Measurements from ENCODE around the gene KRTAP3-2. TPM values are rescaled to one million over a fixed set of nuclear protein-coding genes. Genes with fewer than 3 reads are reported as not detected.

Gene KRTAP3-2
- total RNA-seq, 1 experiment from 2014 or later = not detected

DNA sequence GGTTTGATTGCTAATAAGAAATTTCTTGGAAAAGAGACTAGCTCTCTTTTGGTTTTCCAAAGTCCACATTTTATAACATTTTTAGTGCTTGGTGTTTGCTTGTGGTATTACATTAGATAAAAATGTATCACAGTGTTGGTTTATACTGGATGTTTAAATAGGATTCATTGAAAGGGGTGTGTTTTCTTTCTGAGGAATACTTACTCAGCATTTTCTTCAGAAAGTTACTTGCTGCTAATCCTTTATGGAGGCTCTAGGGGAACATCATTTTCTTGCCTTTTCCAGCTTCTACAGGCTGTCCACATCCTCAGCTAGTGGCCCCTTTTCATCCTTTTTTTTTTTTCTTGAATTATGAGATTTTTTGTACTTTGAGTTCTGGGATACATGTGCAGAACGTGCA is 32.1 kb downstream of the KRTAP3-2 start:
- H3K9ac ChIP-seq (ENCODE audit: low read length) = no peak overlapping the region
- H3K79me2 ChIP-seq (ENCODE audit: low read length) = no peaks in the 10 kb centered on the region
- no peaks in the 10 kb centered on the region for H3K9me2 ChIP-seq (replicated peaks; ENCODE audit: insufficient read depth, low read length)
- no peak for DNase-seq
- no peaks in the 10 kb centered on the region for H4K20me1 ChIP-seq (ENCODE audit: insufficient read depth, low read depth, low read length)
- H3K4me1 ChIP-seq (ENCODE audit: low read length) = no peaks in the 10 kb centered on the region
- H3K36me3 ChIP-seq (ENCODE audit: insufficient read depth, low read length) = no peaks in the 10 kb centered on the region
- H3K27me3 ChIP-seq (ENCODE audit: low read length) = no peaks in the 10 kb centered on the region
- no peak overlapping the region for H3K4me3 ChIP-seq (ENCODE audit: low read length)
- no peak overlapping the region for H2AFZ ChIP-seq (ENCODE audit: low read length)
- no peak overlapping the region for H3K4me2 ChIP-seq (ENCODE audit: low read depth, low read length, poor library complexity, severe bottlenecking)
- no peak overlapping the region for H3K27ac ChIP-seq (ENCODE audit: low read length)
- H3K9me3 ChIP-seq (ENCODE audit: low read length) = no peaks in the 10 kb centered on the region

GRCh38 chr17:40966848-40967247 is 32.9 kb downstream of the KRTAP3-2 start, which contains the start of gene KRT39:
TSS of gene KRT39 (minus strand) at chr17:40966948. CDS start at chr17:40966856, 92 bp downstream.
- Histone ChIP-seq H3K36me3 (ENCODE audit: insufficient read depth, low read length) (no peaks in the 10 kb centered on the region), H3K9me3 (ENCODE audit: low read length) (no peaks in the 10 kb centered on the region), H3K4me3 (ENCODE audit: low read length) (no peak within 1 kb of the TSS), H2AFZ (ENCODE audit: low read length) (no peak within 1 kb of the TSS), H3K27me3 (ENCODE audit: low read length) (no peaks in the 10 kb centered on the region), H3K27ac (ENCODE audit: low read length) (no peak within 1 kb of the TSS), H3K9me2 (replicated peaks; ENCODE audit: insufficient read depth, low read length) (no peaks in the 10 kb centered on the region), H3K9ac (ENCODE audit: low read length) (no peak within 1 kb of the TSS), H3K79me2 (ENCODE audit: low read length) (no peaks in the 10 kb centered on the region), H4K20me1 (ENCODE audit: insufficient read depth, low read depth, low read length) (no peaks in the 10 kb centered on the region), H3K4me1 (ENCODE audit: low read length) (no peaks in the 10 kb centered on the region), H3K4me2 (ENCODE audit: low read depth, low read length, poor library complexity, severe bottlenecking) (no peak within 1 kb of the TSS)
- DNase-seq = no peak

- Histone ChIP-seq H3K27me3 (ENCODE audit: low read length) (no peaks in the 10 kb centered on the region), H3K27ac (ENCODE audit: low read length) (no peak overlapping the region), H3K36me3 (ENCODE audit: insufficient read depth, low read length) (no peaks in the 10 kb centered on the region), H3K4me1 (ENCODE audit: low read length) (no peaks in the 10 kb centered on the region), H3K4me3 (ENCODE audit: low read length) (no peak overlapping the region), H3K9me2 (replicated peaks; ENCODE audit: insufficient read depth, low read length) (no peaks in the 10 kb centered on the region), H2AFZ (ENCODE audit: low read length) (no peak overlapping the region), H4K20me1 (ENCODE audit: insufficient read depth, low read depth, low read length) (no peaks in the 10 kb centered on the region), H3K4me2 (ENCODE audit: low read depth, low read length, poor library complexity, severe bottlenecking) (no peak overlapping the region), H3K9me3 (ENCODE audit: low read length) (no peaks in the 10 kb centered on the region), H3K79me2 (ENCODE audit: low read length) (no peaks in the 10 kb centered on the region), H3K9ac (ENCODE audit: low read length) (no peak overlapping the region)
- DNase-seq = peak; percentile 44
Measured at GRCh38 chr17:40963838-40964237, 35.9 kb downstream of the KRTAP3-2 start.

DNA sequence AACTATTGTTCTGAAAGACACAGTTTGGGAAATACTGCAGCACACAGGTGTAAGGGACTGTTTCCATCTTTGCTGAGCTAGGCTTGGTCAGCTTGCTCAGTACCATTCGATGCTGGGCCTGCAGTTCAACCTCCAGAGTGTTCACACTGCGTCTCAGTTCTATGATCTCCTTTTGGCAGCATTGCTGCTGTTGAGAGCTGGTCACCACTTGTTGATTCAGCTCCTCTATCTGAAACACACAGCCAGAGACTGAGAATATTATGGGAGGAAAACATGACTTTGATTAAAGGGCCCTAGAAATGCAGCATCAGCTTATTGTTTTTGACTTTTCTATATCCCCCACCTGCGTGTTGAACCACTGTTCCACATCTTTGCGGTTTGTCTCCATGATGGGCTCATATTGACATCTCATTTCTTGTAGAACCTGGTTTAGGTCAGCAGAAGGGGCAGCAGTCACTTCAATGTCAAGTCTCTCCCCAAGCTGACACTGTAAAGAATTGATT is 37.6 kb downstream of the KRTAP3-2 start:
- no peaks in the 10 kb centered on the region for H3K36me3 ChIP-seq (ENCODE audit: insufficient read depth, low read length)
- no peaks in the 10 kb centered on the region for H3K27me3 ChIP-seq (ENCODE audit: low read length)
- no peak overlapping the region for H3K4me2 ChIP-seq (ENCODE audit: low read depth, low read length, poor library complexity, severe bottlenecking)
- no peaks in the 10 kb centered on the region for H3K79me2 ChIP-seq (ENCODE audit: low read length)
- no peak overlapping the region for H3K9ac ChIP-seq (ENCODE audit: low read length)
- H3K4me3 ChIP-seq (ENCODE audit: low read length) = no peak overlapping the region
- no peaks in the 10 kb centered on the region for H3K9me3 ChIP-seq (ENCODE audit: low read length)
- no peak for DNase-seq
- no peaks in the 10 kb centered on the region for H3K9me2 ChIP-seq (replicated peaks; ENCODE audit: insufficient read depth, low read length)
- no peaks in the 10 kb centered on the region for H4K20me1 ChIP-seq (ENCODE audit: insufficient read depth, low read depth, low read length)
- no peak overlapping the region for H2AFZ ChIP-seq (ENCODE audit: low read length)
- H3K4me1 ChIP-seq (ENCODE audit: low read length) = no peaks in the 10 kb centered on the region
- H3K27ac ChIP-seq (ENCODE audit: low read length) = no peak overlapping the region

DNA sequence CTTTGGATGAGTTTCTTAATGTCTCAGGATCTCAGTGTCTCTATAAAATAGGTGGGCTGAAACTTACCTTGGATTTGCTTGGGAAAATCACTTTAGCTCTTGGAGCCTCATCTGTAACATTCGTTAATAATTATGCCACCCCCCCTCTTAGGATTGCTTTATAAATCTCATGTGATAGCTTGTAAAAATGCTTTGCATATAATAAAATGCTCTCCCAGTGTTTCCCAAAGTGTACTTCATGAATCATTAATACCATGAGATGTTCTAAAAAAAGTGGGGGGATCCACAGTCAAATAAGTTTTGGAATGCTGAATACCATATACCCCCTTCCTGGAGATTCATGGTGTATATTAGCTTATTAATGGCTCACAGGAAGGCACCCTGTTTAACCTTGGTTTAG is 38.1 kb downstream of the KRTAP3-2 start:
- no peak overlapping the region for H2AFZ ChIP-seq (ENCODE audit: low read length)

GRCh38 chr17:40960144-40960543 is 39.6 kb downstream of the KRTAP3-2 start:
- DNase-seq = no peak
- Histone ChIP-seq H3K9me3 (ENCODE audit: low read length) (no peaks in the 10 kb centered on the region), H2AFZ (ENCODE audit: low read length) (no peak overlapping the region), H3K4me2 (ENCODE audit: low read depth, low read length, poor library complexity, severe bottlenecking) (no peak overlapping the region), H3K9me2 (replicated peaks; ENCODE audit: insufficient read depth, low read length) (no peaks in the 10 kb centered on the region), H3K4me3 (ENCODE audit: low read length) (no peak overlapping the region), H3K27me3 (ENCODE audit: low read length) (no peaks in the 10 kb centered on the region), H3K27ac (ENCODE audit: low read length) (no peak overlapping the region), H3K36me3 (ENCODE audit: insufficient read depth, low read length) (no peaks in the 10 kb centered on the region), H3K4me1 (ENCODE audit: low read length) (no peaks in the 10 kb centered on the region), H4K20me1 (ENCODE audit: insufficient read depth, low read depth, low read length) (no peaks in the 10 kb centered on the region), H3K79me2 (ENCODE audit: low read length) (no peaks in the 10 kb centered on the region), H3K9ac (ENCODE audit: low read length) (no peak overlapping the region)

More for the DNA sequence above, 38.1 kb downstream of the KRTAP3-2 start:
- H3K9ac ChIP-seq (ENCODE audit: low read length) = no peak overlapping the region
- no peak overlapping the region for H3K4me2 ChIP-seq (ENCODE audit: low read depth, low read length, poor library complexity, severe bottlenecking)
- no peaks in the 10 kb centered on the region for H3K9me2 ChIP-seq (replicated peaks; ENCODE audit: insufficient read depth, low read length)
- no peaks in the 10 kb centered on the region for H3K27me3 ChIP-seq (ENCODE audit: low read length)
- no peak overlapping the region for H3K27ac ChIP-seq (ENCODE audit: low read length)
- no peak overlapping the region for H3K4me3 ChIP-seq (ENCODE audit: low read length)
- no peaks in the 10 kb centered on the region for H3K4me1 ChIP-seq (ENCODE audit: low read length)
- no peaks in the 10 kb centered on the region for H3K9me3 ChIP-seq (ENCODE audit: low read length)
- H3K36me3 ChIP-seq (ENCODE audit: insufficient read depth, low read length) = no peaks in the 10 kb centered on the region
- DNase-seq = no peak
- H3K79me2 ChIP-seq (ENCODE audit: low read length) = no peaks in the 10 kb centered on the region
- no peaks in the 10 kb centered on the region for H4K20me1 ChIP-seq (ENCODE audit: insufficient read depth, low read depth, low read length)

- H3K27me3 ChIP-seq (ENCODE audit: low read length) = no peaks in the 10 kb centered on the region
- no peaks in the 10 kb centered on the region for H3K9me3 ChIP-seq (ENCODE audit: low read length)
- no peak overlapping the region for H3K4me2 ChIP-seq (ENCODE audit: low read depth, low read length, poor library complexity, severe bottlenecking)
- H3K4me1 ChIP-seq (ENCODE audit: low read length) = no peaks in the 10 kb centered on the region
- H2AFZ ChIP-seq (ENCODE audit: low read length) = no peak overlapping the region
- H4K20me1 ChIP-seq (ENCODE audit: insufficient read depth, low read depth, low read length) = no peaks in the 10 kb centered on the region
- no peaks in the 10 kb centered on the region for H3K9me2 ChIP-seq (replicated peaks; ENCODE audit: insufficient read depth, low read length)
- no peaks in the 10 kb centered on the region for H3K79me2 ChIP-seq (ENCODE audit: low read length)
- H3K9ac ChIP-seq (ENCODE audit: low read length) = no peak overlapping the region
- no peak overlapping the region for H3K4me3 ChIP-seq (ENCODE audit: low read length)
- H3K27ac ChIP-seq (ENCODE audit: low read length) = no peak overlapping the region
- no peak for DNase-seq
- H3K36me3 ChIP-seq (ENCODE audit: insufficient read depth, low read length) = no peaks in the 10 kb centered on the region
Measured at GRCh38 chr17:40958086-40958953, 41.4 kb downstream of the KRTAP3-2 start.

GRCh38 chr17:40956401-40957254 is 43.1 kb downstream of the KRTAP3-2 start:
- no peaks in the 10 kb centered on the region for H4K20me1 ChIP-seq (ENCODE audit: insufficient read depth, low read depth, low read length)
- no peak overlapping the region for H3K4me3 ChIP-seq (ENCODE audit: low read length)
- H3K36me3 ChIP-seq (ENCODE audit: insufficient read depth, low read length) = no peaks in the 10 kb centered on the region
- no peak overlapping the region for H3K27ac ChIP-seq (ENCODE audit: low read length)
- no peaks in the 10 kb centered on the region for H3K9me2 ChIP-seq (replicated peaks; ENCODE audit: insufficient read depth, low read length)
- no peak overlapping the region for H2AFZ ChIP-seq (ENCODE audit: low read length)
- no peaks in the 10 kb centered on the region; the same call in 1 of the 2 replicates for H3K4me1 ChIP-seq (ENCODE audit: low read length)
- no peak overlapping the region for H3K4me2 ChIP-seq (ENCODE audit: low read depth, low read length, poor library complexity, severe bottlenecking)
- H3K9me3 ChIP-seq (ENCODE audit: low read length) = no peaks in the 10 kb centered on the region
- no peak overlapping the region for H3K9ac ChIP-seq (ENCODE audit: low read length)
- no peaks in the 10 kb centered on the region for H3K79me2 ChIP-seq (ENCODE audit: low read length)
- DNase-seq = no peak
- no peaks in the 10 kb centered on the region for H3K27me3 ChIP-seq (ENCODE audit: low read length)

Data from Karpas-422 (cell line).